Measurements from ENCODE around the gene PMFBP1.

Gene PMFBP1, protein sequence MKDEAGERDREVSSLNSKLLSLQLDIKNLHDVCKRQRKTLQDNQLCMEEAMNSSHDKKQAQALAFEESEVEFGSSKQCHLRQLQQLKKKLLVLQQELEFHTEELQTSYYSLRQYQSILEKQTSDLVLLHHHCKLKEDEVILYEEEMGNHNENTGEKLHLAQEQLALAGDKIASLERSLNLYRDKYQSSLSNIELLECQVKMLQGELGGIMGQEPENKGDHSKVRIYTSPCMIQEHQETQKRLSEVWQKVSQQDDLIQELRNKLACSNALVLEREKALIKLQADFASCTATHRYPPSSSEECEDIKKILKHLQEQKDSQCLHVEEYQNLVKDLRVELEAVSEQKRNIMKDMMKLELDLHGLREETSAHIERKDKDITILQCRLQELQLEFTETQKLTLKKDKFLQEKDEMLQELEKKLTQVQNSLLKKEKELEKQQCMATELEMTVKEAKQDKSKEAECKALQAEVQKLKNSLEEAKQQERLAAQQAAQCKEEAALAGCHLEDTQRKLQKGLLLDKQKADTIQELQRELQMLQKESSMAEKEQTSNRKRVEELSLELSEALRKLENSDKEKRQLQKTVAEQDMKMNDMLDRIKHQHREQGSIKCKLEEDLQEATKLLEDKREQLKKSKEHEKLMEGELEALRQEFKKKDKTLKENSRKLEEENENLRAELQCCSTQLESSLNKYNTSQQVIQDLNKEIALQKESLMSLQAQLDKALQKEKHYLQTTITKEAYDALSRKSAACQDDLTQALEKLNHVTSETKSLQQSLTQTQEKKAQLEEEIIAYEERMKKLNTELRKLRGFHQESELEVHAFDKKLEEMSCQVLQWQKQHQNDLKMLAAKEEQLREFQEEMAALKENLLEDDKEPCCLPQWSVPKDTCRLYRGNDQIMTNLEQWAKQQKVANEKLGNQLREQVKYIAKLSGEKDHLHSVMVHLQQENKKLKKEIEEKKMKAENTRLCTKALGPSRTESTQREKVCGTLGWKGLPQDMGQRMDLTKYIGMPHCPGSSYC

DNA sequence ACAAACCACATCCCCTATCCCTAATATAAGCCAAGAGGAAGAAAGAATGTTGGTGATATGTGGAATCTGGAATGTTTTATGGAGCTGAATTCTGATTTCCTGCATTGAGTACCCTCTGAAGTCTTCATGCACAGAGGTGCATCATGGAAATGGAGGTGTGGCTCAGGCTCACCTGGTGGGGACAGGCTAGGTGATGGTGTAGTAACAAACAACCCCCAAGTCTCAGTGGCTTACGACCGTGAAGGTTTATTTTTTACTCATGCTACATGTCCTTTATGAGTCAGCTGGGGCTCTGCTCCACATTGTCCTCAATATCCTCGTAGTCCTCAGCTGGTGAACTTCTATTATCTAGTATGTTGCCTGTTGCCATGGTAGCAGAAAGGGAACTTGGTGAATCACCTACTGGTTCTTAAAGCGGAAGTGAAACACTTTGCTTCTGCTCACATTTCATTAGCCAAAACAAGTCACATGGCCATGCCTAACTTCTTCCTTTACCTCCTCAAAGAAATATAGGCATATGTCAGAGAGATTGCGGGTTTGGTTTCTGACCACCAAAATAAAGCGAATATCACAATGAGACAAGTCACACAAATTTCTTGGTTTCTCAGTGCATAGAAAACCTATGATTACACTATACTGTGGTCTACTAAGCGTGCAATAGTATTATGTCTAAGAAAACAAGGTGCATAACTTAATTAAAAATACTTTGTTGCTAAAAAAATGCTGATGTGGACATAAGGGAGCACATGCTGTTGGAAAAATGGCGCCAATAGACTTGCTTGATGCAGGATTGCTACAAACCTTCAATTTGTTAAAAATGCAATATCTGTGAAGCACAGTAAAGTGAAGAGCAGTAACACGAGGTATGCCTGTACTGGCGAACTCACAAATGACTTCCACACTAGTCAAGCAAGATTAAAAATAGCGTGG is at the start of gene PMFBP1:
TSS of gene PMFBP1 (minus strand) at position 51 of the 930 bp plus-strand sequence. CDS start 947 bp downstream, outside the sequence.
- ChIA-PET POLR2A (no interaction called here), CTCF (interaction anchor here (1.1 to 1.7 kb wide), 3 partner anchors 10 to 20 kb away, joined by 3 to 5 read pairs (median 4); no protein-coding TSS in a partner anchor)
- TF ChIP-seq, protein P1, sequence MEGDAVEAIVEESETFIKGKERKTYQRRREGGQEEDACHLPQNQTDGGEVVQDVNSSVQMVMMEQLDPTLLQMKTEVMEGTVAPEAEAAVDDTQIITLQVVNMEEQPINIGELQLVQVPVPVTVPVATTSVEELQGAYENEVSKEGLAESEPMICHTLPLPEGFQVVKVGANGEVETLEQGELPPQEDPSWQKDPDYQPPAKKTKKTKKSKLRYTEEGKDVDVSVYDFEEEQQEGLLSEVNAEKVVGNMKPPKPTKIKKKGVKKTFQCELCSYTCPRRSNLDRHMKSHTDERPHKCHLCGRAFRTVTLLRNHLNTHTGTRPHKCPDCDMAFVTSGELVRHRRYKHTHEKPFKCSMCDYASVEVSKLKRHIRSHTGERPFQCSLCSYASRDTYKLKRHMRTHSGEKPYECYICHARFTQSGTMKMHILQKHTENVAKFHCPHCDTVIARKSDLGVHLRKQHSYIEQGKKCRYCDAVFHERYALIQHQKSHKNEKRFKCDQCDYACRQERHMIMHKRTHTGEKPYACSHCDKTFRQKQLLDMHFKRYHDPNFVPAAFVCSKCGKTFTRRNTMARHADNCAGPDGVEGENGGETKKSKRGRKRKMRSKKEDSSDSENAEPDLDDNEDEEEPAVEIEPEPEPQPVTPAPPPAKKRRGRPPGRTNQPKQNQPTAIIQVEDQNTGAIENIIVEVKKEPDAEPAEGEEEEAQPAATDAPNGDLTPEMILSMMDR (IDR thresholded peaks at IDR 0.05; ENCODE audit: control extremely low read depth, extremely low read depth, low read depth, missing control alignments) = no peak
- peak; percentile 63 for DNase-seq (ENCODE audit: extremely low spot score)

DNA sequence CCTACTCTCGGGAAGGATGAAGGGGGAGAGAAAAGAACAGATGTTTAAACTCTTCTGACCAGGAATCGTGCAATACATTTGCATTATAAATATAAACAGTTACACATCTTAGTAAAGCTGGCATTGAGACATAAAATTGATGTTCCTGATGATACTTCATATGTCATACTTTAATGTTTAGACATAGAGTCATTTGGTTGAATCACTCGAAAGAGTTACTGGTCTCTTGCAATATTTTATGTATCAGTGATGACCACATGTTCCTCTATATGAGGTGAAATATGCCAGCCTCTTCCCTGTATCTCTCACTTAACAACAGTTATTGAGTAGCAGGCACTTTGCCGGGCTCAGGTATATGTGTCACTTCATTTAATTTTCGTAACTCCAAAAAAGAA is 49.7 kb upstream of the PMFBP1 start:
- ChIA-PET POLR2A (no interaction called here), CTCF (interaction anchor here (1.0 to 1.1 kb wide), 2 partner anchors 17 to 22 kb away, joined by 3 read pairs; no protein-coding TSS in a partner anchor)
- TF ChIP-seq, protein P1 (IDR thresholded peaks at IDR 0.05; ENCODE audit: control extremely low read depth, extremely low read depth, low read depth, missing control alignments) = no peak
- DNase-seq (ENCODE audit: extremely low spot score) = no peak

DNA sequence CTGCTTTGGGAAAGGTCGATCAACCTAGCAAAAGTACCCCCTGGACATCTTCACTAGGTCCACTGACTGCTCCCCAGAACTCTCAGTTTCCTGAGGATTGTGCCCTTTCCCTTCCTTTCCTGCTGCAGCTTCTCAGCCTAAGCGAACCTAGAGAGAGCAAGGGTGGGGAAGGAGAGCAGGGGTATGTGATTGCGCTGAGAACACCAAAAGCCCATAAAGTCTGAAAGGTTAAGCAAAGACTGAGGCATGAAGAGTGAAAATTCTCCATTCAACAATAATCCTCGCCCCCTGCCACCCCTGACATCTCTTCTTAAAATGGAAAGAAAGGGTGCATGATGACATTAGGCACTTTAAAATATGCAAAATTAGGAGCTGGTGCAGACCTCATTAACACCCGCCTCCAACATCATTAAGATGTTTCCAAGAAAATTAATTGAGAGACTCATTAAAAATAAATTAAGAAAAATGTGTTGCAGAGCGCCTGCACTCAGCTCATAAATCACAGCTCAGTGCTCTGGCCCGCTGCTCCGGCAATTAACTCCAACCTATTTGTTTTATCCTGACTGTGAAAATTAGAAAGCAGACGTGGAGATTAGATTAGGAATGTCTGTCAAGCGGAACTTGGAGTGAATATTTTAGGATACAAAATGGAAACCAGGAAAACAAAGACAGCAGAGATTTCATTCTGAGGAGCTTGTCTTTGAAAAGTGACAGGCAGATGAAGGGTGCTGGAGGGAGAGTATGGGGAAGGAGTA is 49.1 kb upstream of the PMFBP1 start:
- DNase-seq (ENCODE audit: extremely low spot score) = no peak
- CTCF ChIA-PET = interaction anchor here (1.0 to 1.1 kb wide), 3 partner anchors 16 to 21 kb away, joined by 3 read pairs; no protein-coding TSS in a partner anchor
- POLR2A ChIA-PET = no interaction called here
- TF ChIP-seq, protein P1 (IDR thresholded peaks at IDR 0.05; ENCODE audit: control extremely low read depth, extremely low read depth, low read depth, missing control alignments) = no peak

DNA sequence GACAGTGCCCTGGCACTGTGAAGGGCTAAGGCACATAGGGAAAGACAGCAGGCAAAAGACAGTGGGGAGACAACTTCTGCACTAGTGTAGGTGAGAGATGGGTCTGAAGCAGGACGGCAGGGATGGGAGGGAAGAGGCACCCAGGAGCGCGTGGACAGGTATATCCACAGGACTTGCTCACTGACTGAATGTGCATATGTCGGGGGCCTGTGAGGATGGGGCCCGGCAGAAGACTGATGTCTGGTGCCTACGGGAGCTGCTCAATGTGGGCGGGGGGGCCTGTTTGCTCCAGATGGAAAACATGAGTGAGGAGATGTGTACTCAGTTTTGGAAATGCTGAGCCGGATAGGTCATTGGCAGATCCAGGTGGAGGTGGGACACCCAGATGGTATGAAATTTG is 47.3 kb upstream of the PMFBP1 start:
- CTCF ChIA-PET = no interaction called here
- TF ChIP-seq, protein P1 (IDR thresholded peaks at IDR 0.05; ENCODE audit: control extremely low read depth, extremely low read depth, low read depth, missing control alignments) = no peak

DNA sequence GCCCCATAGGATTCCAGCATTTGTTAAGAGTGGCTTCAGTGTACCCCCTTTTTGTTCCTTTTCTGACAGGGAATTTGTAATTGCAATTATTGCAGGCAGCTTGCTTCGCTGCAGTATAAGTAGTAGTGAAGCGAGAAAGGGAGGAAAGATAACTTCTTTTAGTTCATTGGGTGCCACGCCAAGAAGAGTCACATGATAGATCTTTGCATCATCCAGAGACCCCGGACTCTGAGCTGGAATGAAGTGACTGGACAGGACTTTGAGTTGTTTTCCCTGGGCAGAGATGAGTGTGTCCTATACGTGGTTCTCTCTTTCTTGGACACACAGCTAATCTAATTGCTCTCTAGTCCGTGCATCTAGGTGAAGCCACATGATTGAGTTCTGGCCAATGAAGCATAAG is 44.8 kb upstream of the PMFBP1 start:
- ChIA-PET POLR2A (no interaction called here), CTCF (interaction anchor here (0.9 kb wide), 1 partner anchor 21 kb away, joined by 3 read pairs; no protein-coding TSS in a partner anchor)
- DNase-seq (ENCODE audit: extremely low spot score) = no peak
- TF ChIP-seq, protein P1 (IDR thresholded peaks at IDR 0.05; ENCODE audit: control extremely low read depth, extremely low read depth, low read depth, missing control alignments) = no peak

More for the DNA sequence above, 47.3 kb upstream of the PMFBP1 start:
- POLR2A ChIA-PET = no interaction called here
- DNase-seq (ENCODE audit: extremely low spot score) = no peak

Data from GM10248 (cell line).